Central memory CD4-positive, alpha-beta T cell (primary cell): ENCODE measurements around the gene MRPL55.

ENCODE experiments used
- DNase-seq: peaks from one replicate; pipeline ENCODE4 v3.0.0; 2022

MRPL55 gene

GRCh38 chr1:228098323-228098931 is 10.7 kb downstream of the MRPL55 start:
- no peak for DNase-seq

GRCh38 chr1:228097333-228098081 is 11.6 kb downstream of the MRPL55 start:
- no peak for DNase-seq

GRCh38 chr1:228096416-228097332 is 12.4 kb downstream of the MRPL55 start:
- no peak for DNase-seq

- DNase-seq: no peak
These were observed 13.2 kb downstream of the MRPL55 start for GRCh38 chr1:228095938-228096337.

- DNase-seq: no peak
These were observed 13.9 kb downstream of the MRPL55 start for GRCh38 chr1:228095161-228095560.

- no peak for DNase-seq
These were observed 14.6 kb downstream of the MRPL55 start for GRCh38 chr1:228094432-228095016.

- no peak for DNase-seq
These were observed 15.8 kb downstream of the MRPL55 start for GRCh38 chr1:228093050-228093906.

- DNase-seq: no peak
These were observed 16.6 kb downstream of the MRPL55 start for GRCh38 chr1:228092342-228093049.

- DNase-seq: no peak
These were observed 18.0 kb downstream of the MRPL55 start for GRCh38 chr1:228091084-228091483.

- DNase-seq: no peak
These were observed 18.5 kb downstream of the MRPL55 start for GRCh38 chr1:228090613-228091081.

GRCh38 chr1:228089519-228090380 is 19.3 kb downstream of the MRPL55 start:
- no peak for DNase-seq

- no peak for DNase-seq
These were observed 20.3 kb downstream of the MRPL55 start for GRCh38 chr1:228088586-228089498.

GRCh38 chr1:228087771-228088251 is 21.3 kb downstream of the MRPL55 start:
- DNase-seq: no peak

GRCh38 chr1:228085287-228085951 is 23.7 kb downstream of the MRPL55 start:
- DNase-seq: no peak

GRCh38 chr1:228084797-228085196 is 24.3 kb downstream of the MRPL55 start:
- no peak for DNase-seq

- DNase-seq: no peak
These were observed 24.8 kb downstream of the MRPL55 start for GRCh38 chr1:228084325-228084724.

- DNase-seq: no peak
These were observed 25.2 kb downstream of the MRPL55 start for GRCh38 chr1:228083871-228084278.
